CD14-positive monocyte (primary cell): ENCODE data around the gene WWOX. TPM values are rescaled to one million over a fixed set of nuclear protein-coding genes. Genes with fewer than 3 reads are reported as not detected.

Experiments
- DNase-seq, 3 donors: peaks; one replicate each; pipeline ENCODE4 v3.0.0-alpha.2; 2011 to 2022
- H2AFZ ChIP-seq: 2 replicates; pipeline ENCODE4 v1.6.0; 2012; ENCODE audit warnings: mild to moderate bottlenecking, low read depth, low read length, inconsistent platforms; ENCODE audit not compliant: insufficient read depth, poor library complexity, severe bottlenecking
- H3K27ac ChIP-seq, 2 donors: 1 replicate in 1 of 2; 2 replicates in 1 of 2; pipeline ENCODE4 v1.5.1; 2012 to 2013; ENCODE audit warnings: low read length in 2 of 2, control low read depth in 1 of 2, inconsistent platforms in 1 of 2, low read depth in 1 of 2, mild to moderate bottlenecking in 1 of 2
- H3K27me3 ChIP-seq, 2 donors: one replicate each; pipeline versions ENCODE4 v1.6.0 to v1.6.1; 2011 to 2013; ENCODE audit warnings: low read length in 2 of 2; ENCODE audit not compliant: control insufficient read depth in 2 of 2, insufficient read depth in 2 of 2
- H3K36me3 ChIP-seq, 2 donors: replicated peaks in 1 of 2; 1 replicate in 1 of 2; 2 replicates in 1 of 2; pipeline versions ENCODE4 v1.5.1 to v1.6.1; 2012 to 2013; ENCODE audit warnings: low read length in 2 of 2, control low read depth in 1 of 2, inconsistent platforms in 1 of 2, mild to moderate bottlenecking in 1 of 2; ENCODE audit not compliant: insufficient read depth in 2 of 2, control insufficient read depth in 1 of 2
- H3K4me1 ChIP-seq, 2 donors: 1 replicate in 1 of 2; 2 replicates in 1 of 2; pipeline versions ENCODE4 v1.5.1 to v1.6.1; 2012 to 2013; ENCODE audit warnings: low read length in 2 of 2, control low read depth in 1 of 2, inconsistent platforms in 1 of 2, mild to moderate bottlenecking in 1 of 2, moderate library complexity in 1 of 2; ENCODE audit not compliant: insufficient read depth in 2 of 2, control insufficient read depth in 1 of 2
- H3K4me2 ChIP-seq: replicated peaks from 2 replicates; pipeline ENCODE3; 2012; ENCODE audit warnings: low read length, moderate library complexity, mild to moderate bottlenecking; ENCODE audit not compliant: poor library complexity, severe bottlenecking; ENCODE audit errors: extremely low read depth
- H3K4me3 ChIP-seq, 3 experiments: fragments of 200-600 bp in 1 of 3; sonication (generic) in 1 of 3; replicated peaks in 1 of 3; 1 replicate in 2 of 3; 2 replicates in 1 of 3; pipeline ENCODE4 v1.5.1; 2011 to 2013; ENCODE audit warnings: low read length in 3 of 3, mild to moderate bottlenecking in 3 of 3, control low read depth in 2 of 3, low read depth in 2 of 3, inconsistent platforms in 1 of 3, moderate library complexity in 1 of 3
- H3K79me2 ChIP-seq: 2 replicates; pipeline ENCODE4 v1.6.0; 2012; ENCODE audit warnings: mild to moderate bottlenecking, control low read depth, inconsistent platforms, low read length, moderate library complexity; ENCODE audit not compliant: insufficient read depth
- H3K9ac ChIP-seq: 2 replicates; pipeline ENCODE4 v1.6.0; 2017; ENCODE audit warnings: low read length, mild to moderate bottlenecking; ENCODE audit not compliant: insufficient read depth, poor library complexity, severe bottlenecking
- H3K9me3 ChIP-seq, 2 donors: replicated peaks in 1 of 2; 1 replicate in 1 of 2; 2 replicates in 1 of 2; pipeline versions ENCODE4 v1.5.1 to v1.6.1; 2012 to 2013; ENCODE audit warnings: low read length in 2 of 2, control low read depth in 1 of 2; ENCODE audit not compliant: control insufficient read depth in 1 of 2, insufficient read depth in 1 of 2
- H4K20me1 ChIP-seq: 2 replicates; pipeline ENCODE4 v1.6.0; 2012; ENCODE audit warnings: mild to moderate bottlenecking, low read length, control low read depth, moderate library complexity; ENCODE audit not compliant: insufficient read depth
- H3K27ac Mint-ChIP-seq, 7 donors: one replicate each; pipeline ENCODE4 v1.8.0; 2020; ENCODE audit warnings: mild to moderate bottlenecking in 7 of 7, mixed read lengths in 7 of 7, moderate library complexity in 6 of 7, inconsistent platforms in 2 of 7
- H3K27me3 Mint-ChIP-seq, 3 donors: one replicate each; pipeline ENCODE4 v1.8.0; 2021 to 2022; ENCODE audit warnings: low read depth in 3 of 3, mild to moderate bottlenecking in 3 of 3, mixed read lengths in 3 of 3, moderate library complexity in 3 of 3, inconsistent platforms in 1 of 3
- H3K36me3 Mint-ChIP-seq, 2 donors: one replicate each; pipeline ENCODE4 v1.8.0; 2020; ENCODE audit warnings: mixed read lengths in 2 of 2, inconsistent platforms in 1 of 2, mild to moderate bottlenecking in 1 of 2
- H3K4me1 Mint-ChIP-seq: one replicate; pipeline ENCODE4 v1.8.0; 2020; ENCODE audit warnings: mild to moderate bottlenecking, mixed read lengths
- H3K4me3 Mint-ChIP-seq, 2 donors: one replicate each; pipeline ENCODE4 v1.8.0; 2020; ENCODE audit warnings: mild to moderate bottlenecking in 2 of 2, mixed read lengths in 2 of 2, moderate library complexity in 1 of 2
- H3K9me3 Mint-ChIP-seq, 7 donors: one replicate each; pipeline ENCODE4 v1.8.0; 2020 to 2022; ENCODE audit warnings: mixed read lengths in 7 of 7, mild to moderate bottlenecking in 6 of 7, moderate library complexity in 6 of 7, inconsistent platforms in 2 of 7
- CTCF ChIP-seq: fragments of 200-600 bp; IDR thresholded peaks from one replicate; pipeline ENCODE4 v1.8.0; 2022; ENCODE audit warnings: antibody characterized with exemption, mild to moderate bottlenecking
- WGBS: methylation state at CpG from one replicate; pipeline ENCODE4 v1.1.5; 2013; ENCODE audit warnings: missing lambda C conversion rate; ENCODE audit not compliant: insufficient coverage; 5-methylcytosine and 5-hydroxymethylcytosine counted together
- intact Hi-C, 2 donors: fragments of 100-400 bp; cut with micrococcal nuclease; formaldehyde crosslinking; loops; one replicate each; pipeline versions ENCODE4 v1.15.0 to v1.15.1; 2023
- polyA plus RNA-seq, 3 donors: library from polyadenylated mRNA; depleted of rRNA in 1 of 3; unstranded in 2 of 3; stranded (reverse) in 1 of 3; fragments of 300-500 nt in 2 of 3; fragments of >200 nt in 1 of 3; fragmentation: Illumina TruSeq in 2 of 3; gene quantifications; 1 replicate in 2 of 3; 2 replicates in 1 of 3; pipeline ENCODE4 v1.2.3, GENCODE V29; 2012 to 2021

The WWOX gene
- polyA plus RNA-seq, 3 donors, result 4.0 to 7.0 (median 6.3) TPM

GRCh38 chr16:78309763-78310162 lies 210.3 kb downstream of the WWOX start:
- H3K27me3 Mint-ChIP-seq, result peaks cover 0 to 2% (median 0%) of the 10 kb centered on the region in 3 donors
- H3K9me3 Mint-ChIP-seq, result peaks cover 0 to under 1% (median 0%) of the 10 kb centered on the region in 7 donors
- H3K27me3 ChIP-seq, result no peaks in the 10 kb centered on the region
- H3K4me1 ChIP-seq, result no peaks in the 10 kb centered on the region
- no peaks in the 10 kb centered on the region for H3K36me3 ChIP-seq
- no peak overlapping the region for H3K4me3 Mint-ChIP-seq
- peaks cover 1% of the 10 kb centered on the region for H3K4me1 Mint-ChIP-seq
- intact Hi-C loops, result no loop called here
- no peak overlapping the region for H3K4me2 ChIP-seq
- H2AFZ ChIP-seq, result no peak overlapping the region
- no CpG with 5 or more reads among the region's 4 CpGs for WGBS
- no peaks in the 10 kb centered on the region for H3K79me2 ChIP-seq
- no peak for DNase-seq
- no peak overlapping the region for H3K4me3 ChIP-seq
- no peak for TF ChIP-seq CTCF
- H4K20me1 ChIP-seq, result no peaks in the 10 kb centered on the region
- no peak overlapping the region for H3K27ac Mint-ChIP-seq
- no peaks in the 10 kb centered on the region for H3K9me3 ChIP-seq
- no peak overlapping the region for H3K27ac ChIP-seq
- no peaks in the 10 kb centered on the region for H3K36me3 Mint-ChIP-seq
- no peak overlapping the region for H3K9ac ChIP-seq

DNA sequence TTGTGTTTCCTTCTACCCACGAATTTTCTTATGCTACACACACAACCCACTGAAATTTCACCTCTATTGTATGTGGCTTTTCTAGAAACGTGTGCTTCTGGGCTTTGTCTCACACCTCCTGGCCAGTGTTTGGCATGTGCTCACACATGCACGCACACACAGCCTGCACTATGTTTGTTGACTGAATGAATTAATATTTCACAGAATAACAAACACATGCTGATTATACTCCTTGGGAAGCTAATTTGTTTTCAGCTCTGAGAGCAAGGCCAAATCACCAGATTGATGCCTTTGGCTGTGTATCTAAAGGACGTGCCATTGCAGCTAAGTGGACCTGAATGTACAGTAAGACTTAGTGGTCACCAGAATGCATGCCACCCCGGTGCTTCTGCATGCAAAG lies 210.7 kb downstream of the WWOX start:
- Histone ChIP-seq H3K4me1 (no peaks in the 10 kb centered on the region), H3K4me2 (no peak overlapping the region), H3K79me2 (no peaks in the 10 kb centered on the region), H2AFZ (no peak overlapping the region), H3K4me3 (no peak overlapping the region), H4K20me1 (no peaks in the 10 kb centered on the region), H3K27ac (no peak overlapping the region), H3K27me3 (no peaks in the 10 kb centered on the region), H3K9me3 (no peaks in the 10 kb centered on the region), H3K36me3 (no peaks in the 10 kb centered on the region), H3K9ac (no peak overlapping the region)
- intact Hi-C loops, result no loop called here
- Mint-ChIP-seq H3K4me3 (no peak overlapping the region), H3K4me1 (no peaks in the 10 kb centered on the region), H3K27ac (no peak overlapping the region), H3K36me3 (no peaks in the 10 kb centered on the region), H3K9me3 (no peaks in the 10 kb centered on the region), H3K27me3 (peaks cover 0 to 2% (median 0%) of the 10 kb centered on the region in 3 donors)
- TF ChIP-seq CTCF, result no peak
- no peak for DNase-seq
- 88% methylated on average over 2 of the region's 5 CpGs for WGBS
